ENCODE results near the gene RNF215.
"Not testable (repeated sequence)": the region's sequence is repeated elsewhere in the genome, so short reads cannot be mapped to it uniquely, and the experiment has no call there.

The RNF215 gene

GRCh38 chr22:30421695-30422480 is 34.7 kb upstream of the RNF215 start:
- DNase-seq (ENCODE audit: low spot score) = no peak

DNA sequence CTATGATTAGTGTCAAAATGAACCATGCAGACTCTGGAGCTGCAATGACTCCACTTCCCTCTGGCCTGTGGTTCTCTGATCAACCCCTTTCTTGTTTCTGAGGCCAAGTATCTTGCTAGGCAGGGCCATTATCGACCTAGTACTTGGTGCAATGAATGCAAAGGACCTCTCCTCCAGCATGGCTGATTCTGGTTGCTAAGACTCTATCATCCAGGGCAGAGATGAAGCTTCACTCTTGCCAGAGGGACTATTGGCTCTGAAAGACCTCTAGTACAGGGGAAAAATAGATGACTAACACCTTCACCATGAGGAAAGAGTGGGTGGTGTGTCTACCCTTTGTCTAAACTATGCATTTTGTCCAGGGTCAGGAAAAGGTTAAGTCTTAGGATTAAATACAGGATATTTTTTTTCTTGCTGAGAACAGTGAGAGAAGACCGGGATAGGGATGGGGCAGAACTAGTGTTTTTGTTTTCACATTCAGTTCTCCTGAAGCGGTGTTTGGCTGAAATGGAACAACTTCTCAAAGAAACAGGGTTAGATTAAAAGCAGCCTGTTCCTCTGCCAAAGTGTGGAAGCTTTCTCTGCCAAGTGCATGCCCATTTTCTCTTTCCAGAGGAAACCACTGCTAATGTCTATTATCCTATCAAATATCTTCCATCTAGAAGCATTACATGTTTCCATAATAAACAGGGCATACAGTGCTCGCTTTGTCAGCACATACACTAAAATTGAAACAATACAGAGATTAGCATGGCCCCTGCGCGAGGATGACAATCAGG is 33.3 kb upstream of the RNF215 start:
- DNase-seq (ENCODE audit: low spot score) = no peak

GRCh38 chr22:30416837-30417236 is 29.6 kb upstream of the RNF215 start:
- no peak for DNase-seq (ENCODE audit: low spot score)

DNA sequence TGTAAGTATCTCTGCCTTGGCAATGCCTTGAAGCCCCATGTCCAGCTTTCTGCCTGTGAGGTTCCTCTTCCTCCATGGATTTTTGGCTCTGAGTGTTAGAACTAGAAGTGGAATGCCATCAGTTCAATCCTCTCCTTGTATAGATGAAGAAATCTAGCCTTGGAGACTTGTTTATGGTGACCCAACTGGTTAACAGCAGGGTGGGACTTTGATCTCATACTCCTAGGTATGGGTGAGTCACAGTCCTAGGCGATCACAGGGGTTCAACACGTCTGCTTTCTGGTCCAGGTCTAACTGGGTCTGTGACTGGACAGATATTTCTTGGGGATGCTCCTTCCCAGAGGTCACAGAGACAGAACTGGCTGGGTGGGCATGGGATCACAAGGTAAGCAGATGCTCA is 29.2 kb upstream of the RNF215 start:
- DNase-seq (ENCODE audit: low spot score) = no peak

DNA sequence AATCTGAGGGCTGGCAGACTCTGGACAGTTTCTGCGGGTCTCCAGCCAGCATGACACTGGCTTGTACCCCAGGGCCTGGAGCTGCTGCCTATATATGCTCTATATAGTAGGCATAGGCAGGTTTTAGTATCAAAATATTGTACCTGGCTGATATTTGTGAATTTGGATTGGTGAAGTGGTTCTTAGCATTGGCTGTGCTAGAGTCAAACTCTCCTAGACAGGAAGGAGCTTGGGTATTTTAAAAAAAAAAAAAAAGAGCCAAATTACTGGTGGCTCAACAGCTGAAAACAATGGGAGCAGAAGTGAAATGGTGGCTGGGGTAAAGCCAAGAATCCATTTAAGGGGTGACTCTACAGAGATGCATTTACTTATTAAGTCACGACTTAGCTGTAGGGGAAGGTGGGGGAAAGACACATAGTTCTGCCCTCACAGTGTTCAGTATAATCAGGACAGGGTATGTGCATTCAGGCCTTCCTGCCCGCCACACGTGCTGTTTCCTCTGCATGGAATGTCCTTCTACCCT is 27.4 kb upstream of the RNF215 start:
- DNase-seq (ENCODE audit: low spot score) = no peak

GRCh38 chr22:30413745-30414524 is 26.7 kb upstream of the RNF215 start:
- no peak for DNase-seq (ENCODE audit: low spot score)

- DNase-seq (ENCODE audit: low spot score) = no peak
Measured at GRCh38 chr22:30413001-30413400, 25.8 kb upstream of the RNF215 start.

GRCh38 chr22:30411780-30412179 is 24.6 kb upstream of the RNF215 start:
- DNase-seq (ENCODE audit: low spot score) = no peak

DNA sequence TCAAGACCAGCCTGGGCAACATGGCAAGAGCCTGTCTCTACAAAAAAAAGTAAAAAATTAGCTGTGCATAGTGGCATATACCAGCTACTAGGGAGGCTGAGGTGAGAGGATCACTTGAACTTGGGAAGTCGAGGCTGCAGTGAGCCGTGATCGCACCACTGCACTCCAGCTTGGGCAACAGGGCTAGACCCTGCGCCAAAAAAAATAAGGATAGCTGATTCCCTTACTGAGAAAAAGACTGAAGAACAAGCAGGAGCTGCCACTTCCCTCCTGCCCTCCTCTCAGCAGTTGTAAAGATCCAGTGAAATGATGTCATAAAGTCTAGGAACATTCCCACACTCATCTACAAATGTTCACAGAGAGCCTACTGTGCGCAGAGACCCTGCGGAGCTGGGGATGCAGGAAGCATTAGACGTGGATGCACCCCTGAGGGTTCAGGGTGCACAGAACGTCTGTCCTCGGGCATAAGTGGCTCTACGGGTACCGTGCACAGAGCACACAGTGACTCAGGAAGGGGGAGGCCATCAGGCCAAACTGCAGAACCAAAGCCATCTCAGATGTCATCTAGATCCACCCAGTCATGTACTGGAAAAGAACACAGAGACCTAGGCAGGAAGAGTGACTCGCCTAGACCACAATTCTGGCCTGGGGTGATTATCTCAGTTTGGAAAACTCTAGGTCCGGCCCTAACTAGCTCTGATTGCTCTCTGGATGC is 21.3 kb upstream of the RNF215 start:
- DNase-seq (ENCODE audit: low spot score) = no peak

GRCh38 chr22:30406400-30406799 is 19.2 kb upstream of the RNF215 start:
- no peak for DNase-seq (ENCODE audit: low spot score)

- no peak for DNase-seq (ENCODE audit: low spot score)
Measured at GRCh38 chr22:30405731-30406130, 18.5 kb upstream of the RNF215 start.

DNA sequence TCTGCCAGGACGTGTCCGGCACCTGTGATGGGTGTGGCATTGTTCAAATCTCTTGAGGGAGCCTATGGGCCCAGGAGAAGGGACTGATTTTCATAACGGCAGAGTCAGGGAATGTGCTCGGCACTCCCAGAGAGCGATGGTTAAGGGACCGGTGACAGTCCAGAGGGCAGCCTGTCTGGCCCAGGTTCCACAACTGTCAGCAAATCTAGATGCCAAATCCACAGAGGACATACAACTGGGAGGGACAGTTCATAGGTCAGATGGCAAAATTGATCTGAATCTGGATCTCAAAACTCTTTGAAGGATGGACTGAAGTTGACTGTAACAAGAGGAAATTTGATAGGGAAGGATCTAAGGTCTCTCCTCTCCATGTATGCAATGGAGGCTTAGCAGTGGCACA is 17.1 kb upstream of the RNF215 start:
- no peak for DNase-seq (ENCODE audit: low spot score)

DNA sequence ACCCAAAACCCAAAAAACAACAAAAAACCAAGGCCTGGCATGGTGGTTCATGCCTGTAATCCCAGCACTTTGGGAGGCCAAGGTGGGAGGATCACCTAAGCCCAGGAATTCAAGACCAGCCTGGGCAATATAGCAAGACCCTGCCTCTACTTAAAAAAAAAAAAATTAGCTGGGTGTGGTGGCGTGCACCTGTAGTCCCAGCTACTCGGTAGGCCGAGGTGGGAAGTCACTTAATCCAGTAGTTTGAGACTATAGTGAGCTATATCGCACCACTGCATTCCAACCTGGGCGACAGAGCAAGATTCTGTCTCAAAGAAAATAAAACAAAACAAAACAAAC is 15.5 kb upstream of the RNF215 start:
- not testable (repeated sequence) for DNase-seq (ENCODE audit: low spot score)

DNA sequence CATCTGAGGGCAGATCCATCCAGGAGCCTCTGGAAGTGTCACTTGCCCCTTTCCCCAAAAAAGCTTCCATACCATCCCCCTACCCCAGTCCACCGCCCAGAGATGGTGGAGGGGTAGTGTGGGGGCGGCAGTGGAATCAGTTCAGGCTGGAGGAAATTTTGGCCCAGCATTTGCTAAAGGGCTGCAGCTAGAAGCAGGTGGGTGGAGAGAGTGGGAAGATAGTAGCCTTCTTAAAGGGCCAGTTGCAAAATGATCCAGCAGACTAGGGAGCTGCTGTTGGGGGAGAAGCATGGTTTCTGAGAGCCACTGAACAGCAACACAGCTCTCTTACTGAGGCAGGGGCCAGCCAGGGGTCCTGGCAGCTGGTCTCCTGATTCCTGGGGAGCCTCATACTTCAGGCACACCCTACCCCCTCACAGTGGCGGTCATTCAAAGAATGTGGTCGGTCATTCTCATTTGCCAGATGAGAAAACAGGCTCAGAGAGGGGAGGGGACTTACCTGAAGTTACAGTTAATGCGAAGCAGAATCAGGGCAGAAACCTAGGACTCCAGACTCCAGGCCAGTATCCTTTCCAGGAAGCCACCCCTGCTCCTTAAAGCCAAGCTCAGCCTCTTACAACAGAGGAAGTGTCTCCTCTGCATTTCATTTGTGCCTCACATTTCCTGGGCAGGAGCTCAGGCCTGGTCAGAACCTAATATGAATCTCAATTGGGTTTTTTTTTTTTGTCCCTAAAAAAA is 15.0 kb upstream of the RNF215 start:
- DNase-seq (ENCODE audit: low spot score) = no peak

GRCh38 chr22:30401024-30401423 is 13.8 kb upstream of the RNF215 start:
- DNase-seq (ENCODE audit: low spot score) = not testable (repeated sequence)

DNA sequence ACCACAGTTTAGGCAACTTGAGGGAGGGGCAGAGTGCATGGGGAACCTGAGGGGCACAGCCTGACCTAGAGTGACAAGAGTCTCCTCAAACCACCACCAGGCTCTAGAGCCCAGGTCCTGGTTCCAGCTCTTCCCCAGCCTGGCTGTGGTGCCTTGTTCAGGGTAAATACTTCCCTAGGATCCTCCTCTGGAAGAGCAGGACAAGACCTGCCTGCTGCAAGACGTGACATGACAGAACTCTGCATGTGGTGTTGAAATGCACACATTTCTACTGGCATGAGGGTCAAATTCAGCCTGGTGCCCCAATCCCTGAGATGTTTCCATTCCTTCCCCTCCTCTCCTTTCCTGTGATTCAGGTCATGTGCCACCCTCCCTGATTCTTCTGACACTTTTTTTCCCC is 12.9 kb upstream of the RNF215 start:
- no peak for DNase-seq (ENCODE audit: low spot score)

DNA sequence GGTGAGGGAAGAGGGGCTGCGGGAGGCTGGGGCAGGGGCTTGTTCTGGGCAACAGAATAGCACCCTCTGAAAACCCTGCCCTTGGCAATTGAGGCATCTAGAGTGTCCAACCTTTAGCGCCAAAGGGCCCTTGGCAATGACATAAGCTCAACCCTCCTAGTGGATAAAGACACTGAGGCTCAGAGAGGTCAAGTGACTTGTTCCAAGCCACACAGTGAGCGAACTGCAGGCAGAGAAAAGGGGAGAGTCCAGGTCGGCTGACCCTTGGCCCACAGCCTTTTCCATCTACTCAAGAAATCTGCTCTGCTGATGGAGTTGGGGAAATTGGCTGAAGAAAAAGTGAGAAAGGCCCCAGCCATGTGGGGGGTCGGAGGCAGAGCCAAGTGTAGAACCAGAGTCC is 12.5 kb upstream of the RNF215 start:
- no peak for DNase-seq (ENCODE audit: low spot score)

DNA sequence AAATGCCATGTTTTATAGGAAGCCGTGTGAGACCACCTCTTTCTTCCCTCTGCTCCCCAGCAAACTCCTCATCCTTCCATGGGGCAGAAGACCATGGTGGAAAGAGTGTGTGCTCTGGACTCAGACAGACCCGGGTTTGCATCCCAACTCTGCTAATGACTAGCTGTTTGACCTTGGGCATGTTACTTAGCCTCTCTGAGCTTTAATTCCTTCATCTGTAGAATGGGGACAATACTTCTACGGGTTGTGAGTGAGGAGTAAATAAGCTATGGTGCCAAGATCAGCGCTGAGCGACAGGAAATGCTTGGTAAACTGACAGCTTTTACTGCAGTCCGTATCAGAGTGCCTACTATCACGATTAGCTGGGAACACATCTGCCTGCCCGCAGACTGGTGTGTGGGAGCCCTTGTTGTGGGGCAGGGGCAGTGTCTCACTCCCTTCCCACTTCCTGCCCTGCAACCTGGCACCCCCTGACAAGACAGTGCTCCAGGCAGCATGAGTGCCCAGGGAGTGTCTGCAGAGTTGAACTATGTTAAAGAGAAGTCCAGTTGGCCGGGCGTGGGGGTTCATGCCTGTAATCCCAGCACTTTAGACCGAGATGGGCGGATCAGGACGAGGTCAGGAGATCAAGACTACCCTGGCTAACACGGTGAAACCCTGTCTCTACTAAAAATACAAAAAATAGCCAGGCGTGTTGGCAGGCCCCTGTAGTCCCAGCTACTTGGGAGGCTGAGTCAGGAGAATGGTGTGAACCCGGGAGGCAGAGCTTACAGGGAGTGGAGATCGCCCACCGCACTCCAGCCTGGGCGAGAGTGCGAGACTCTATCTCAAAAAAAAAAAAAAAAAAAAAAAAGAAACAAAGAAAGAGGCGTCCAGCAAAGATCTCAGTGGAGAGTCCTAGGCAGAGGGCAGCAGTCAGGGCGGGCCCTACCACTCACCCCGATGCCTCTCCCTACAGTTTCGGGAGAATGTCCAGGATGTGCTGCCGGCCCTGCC is 11.8 kb upstream of the RNF215 start:
- DNase-seq (ENCODE audit: low spot score) = no peak

DNA sequence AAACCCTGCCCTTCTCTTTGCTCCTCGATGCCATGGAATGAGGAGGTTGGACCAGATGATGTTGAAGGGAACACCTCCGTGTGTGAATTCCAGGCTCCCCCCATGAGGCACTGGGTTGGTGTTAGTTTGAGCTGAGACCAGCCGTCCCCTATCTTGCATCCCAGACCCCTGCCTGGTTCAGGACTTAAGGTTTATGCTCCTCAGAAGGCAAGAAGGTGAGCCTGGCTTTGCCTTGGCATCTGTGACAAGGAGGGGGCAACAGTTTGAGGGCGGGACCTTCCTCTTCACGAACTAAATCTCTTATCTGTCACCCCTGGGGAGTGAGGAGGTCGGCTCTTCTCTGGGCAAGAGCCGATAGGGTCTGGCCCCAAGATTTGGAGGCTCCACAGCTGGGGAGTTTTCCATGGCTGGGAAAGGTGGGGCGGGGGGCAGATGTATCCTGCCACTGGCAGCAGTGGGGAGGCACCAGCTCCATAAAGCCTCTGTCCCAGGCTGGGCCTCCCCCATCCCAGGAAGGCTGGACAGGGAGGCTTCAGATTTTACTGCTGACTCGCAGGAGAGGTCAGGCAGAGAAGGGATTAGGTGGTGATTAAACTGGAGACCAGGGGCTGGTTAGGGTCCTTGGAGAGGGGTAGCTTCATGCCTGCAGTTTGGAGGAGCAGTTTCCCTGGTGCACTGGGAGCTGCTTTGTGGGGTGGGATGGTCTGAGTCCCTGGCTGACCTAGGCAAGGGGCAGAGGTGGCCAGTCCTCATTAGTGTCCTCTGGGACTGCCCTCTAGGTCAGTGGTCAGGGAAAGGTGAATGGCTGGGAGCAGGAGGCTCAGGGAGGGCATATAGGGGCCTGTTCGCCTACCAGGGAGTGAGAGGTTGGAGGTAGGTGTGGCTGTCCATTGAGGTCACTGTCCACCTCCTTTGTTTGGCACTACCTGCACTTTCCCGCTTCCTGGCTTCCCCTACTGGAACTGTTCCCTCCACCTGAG is 10.7 kb upstream of the RNF215 start:
- DNase-seq (ENCODE audit: low spot score) = no peak
